Stomach (tissue), 9 donors: ENCODE measurements around the gene MED17. TPM values are rescaled to one million over a fixed set of nuclear protein-coding genes. Genes with fewer than 3 reads are reported as not detected.

Experiments used
- DNase-seq, 2 donors: peaks; one replicate each; pipeline versions ENCODE4 v3.0.0 to v3.0.0-alpha.2; 2013 to 2019
- H3K27ac ChIP-seq, 5 donors: fragments of 200-600 bp in 4 of 5; sonication (generic) in 4 of 5; one replicate each; pipeline ENCODE4 v1.5.1; 2013 to 2019; ENCODE audit warnings: mild to moderate bottlenecking in 1 of 5, moderate library complexity in 1 of 5
- H3K27me3 ChIP-seq, 3 donors: fragments of 200-600 bp; sonication (generic); one replicate each; pipeline ENCODE4 v1.5.1; 2017 to 2019; ENCODE audit warnings: mixed run types in 1 of 3
- H3K36me3 ChIP-seq, 4 donors: fragments of 200-600 bp; sonication (generic); 1 replicate in 3 of 4; 2 replicates in 1 of 4; pipeline ENCODE4 v1.5.1; 2016 to 2019
- H3K4me1 ChIP-seq, 4 donors: fragments of 200-600 bp; sonication (generic); one replicate each; pipeline ENCODE4 v1.5.1; 2016 to 2019
- H3K4me3 ChIP-seq, 4 donors: fragments of 200-600 bp; sonication (generic) in 3 of 4; one replicate each; pipeline ENCODE4 v1.5.1; 2016 to 2019; ENCODE audit warnings: mild to moderate bottlenecking in 1 of 4
- H3K9me3 ChIP-seq, 4 donors: fragments of 200-600 bp; sonication (generic); one replicate each; pipeline ENCODE4 v1.5.1; 2016 to 2019
- EP300 ChIP-seq: sonication (generic); formaldehyde crosslinking; IDR thresholded peaks from one replicate; pipeline ENCODE4 v1.6.1; 2017; ENCODE audit warnings: antibody characterized with exemption
- POLR2A ChIP-seq, 4 donors: fragments of 450-650 bp; IDR thresholded peaks; one replicate each; pipeline ENCODE4 v1.6.1; 2016; ENCODE audit warnings: antibody characterized with exemption in 4 of 4, control low read depth in 2 of 4, mild to moderate bottlenecking in 1 of 4, moderate library complexity in 1 of 4
- POLR2AphosphoS5 ChIP-seq, 3 donors: sonication (generic); formaldehyde crosslinking; IDR thresholded peaks; one replicate each; pipeline ENCODE4 v1.6.1; 2016; ENCODE audit warnings: antibody characterized with exemption in 3 of 3
- WGBS, 5 donors: extraction: QIAGEN DNeasy Blood & Tissue Kit in 3 of 5; methylation state at CpG; one replicate each; pipeline versions ENCODE4 v1.1.5 to v1.1.7; 2013 to 2018; 5-methylcytosine and 5-hydroxymethylcytosine counted together
- intact Hi-C: fragments of 100-400 bp; cut with DNase I; formaldehyde crosslinking; loops from one replicate; pipeline ENCODE4 v1.15.1; 2023; ENCODE audit warnings: low total_unique reads
- polyA plus RNA-seq, 3 donors: library from polyadenylated mRNA; stranded (reverse); fragments of 200-250 nt; gene quantifications; one replicate each; pipeline ENCODE4 v1.2.3, GENCODE V29; 2013
- total RNA-seq, 5 donors: library from RNA; depleted of rRNA; stranded (reverse); fragments of >200 nt; gene quantifications; one replicate each; pipeline versions ENCODE4 v1.1.0 to v1.2.3, GENCODE V29; 2014 to 2016
- TF ChIP-seq, protein P1 (sequence below), 7 experiments: fragments of 450-650 bp in 4 of 7; fragments of 200-600 bp in 3 of 7; sonication (generic) in 3 of 7; IDR thresholded peaks; one replicate each; pipeline ENCODE4 v1.5.1; 2016 to 2019; ENCODE audit warnings: antibody characterized with exemption in 7 of 7, control low read depth in 2 of 7, mild to moderate bottlenecking in 1 of 7
- donor health status: healthy with polysubstance abuse.
- donor health status: Bipolar disorder and iron deficiency.
- donor health status: healthy.

Gene MED17
- total and polyA plus RNA-seq, 8 donors, result 6.5 to 121 (median 10.4) TPM

DNA sequence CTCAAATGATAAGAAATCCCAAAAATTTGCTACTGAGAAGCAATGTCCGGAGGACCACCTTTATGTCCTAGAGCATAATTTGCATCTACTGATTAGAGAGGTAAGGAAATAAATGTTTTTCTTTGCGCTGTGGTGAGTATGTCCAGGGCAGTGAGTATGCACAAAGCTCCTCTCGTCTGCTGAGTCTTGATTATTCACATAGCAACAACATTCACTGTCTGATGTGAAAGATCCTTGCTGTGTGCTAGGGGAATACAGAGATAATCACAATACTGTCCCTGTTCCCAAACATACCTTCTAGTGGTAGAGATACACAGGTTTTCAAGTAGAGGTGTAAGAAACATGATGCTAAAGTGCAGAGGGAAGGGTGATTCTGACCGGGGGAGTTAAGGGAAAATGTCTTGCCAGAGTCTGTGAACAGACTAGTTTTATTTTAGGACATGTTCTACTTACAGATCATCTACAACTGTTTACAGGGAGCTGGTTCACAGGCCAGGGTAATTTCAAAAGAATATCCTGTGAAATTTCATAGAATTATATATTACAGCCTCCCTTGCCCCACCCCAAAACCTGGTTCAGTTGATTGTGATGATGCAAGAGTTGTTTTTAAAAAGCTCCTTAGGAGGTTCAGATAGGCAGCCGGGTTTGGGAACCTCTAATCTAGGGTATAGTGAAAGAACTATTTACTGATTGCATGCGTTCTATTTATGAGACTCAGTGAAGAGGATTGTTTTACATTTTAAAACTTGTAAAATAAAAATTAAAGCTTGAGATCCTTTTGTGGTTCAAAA lies 12.6 kb downstream of the MED17 start:
- H3K36me3 ChIP-seq, result peaks cover 51 to 100% (median 100%) of the 10 kb centered on the region in 4 donors
- no peaks in the 10 kb centered on the region for H3K9me3 ChIP-seq
- DNase-seq, result no peak
- WGBS, 5 donors, result 67 to 86% (median 79%) methylated on average over 6 of the region's 6 CpGs
- no peak for TF ChIP-seq POLR2A (IDR thresholded peaks at IDR 0.05)
- no peak for TF ChIP-seq POLR2AphosphoS5 (IDR thresholded peaks at IDR 0.05)
- TF ChIP-seq, protein P1, sequence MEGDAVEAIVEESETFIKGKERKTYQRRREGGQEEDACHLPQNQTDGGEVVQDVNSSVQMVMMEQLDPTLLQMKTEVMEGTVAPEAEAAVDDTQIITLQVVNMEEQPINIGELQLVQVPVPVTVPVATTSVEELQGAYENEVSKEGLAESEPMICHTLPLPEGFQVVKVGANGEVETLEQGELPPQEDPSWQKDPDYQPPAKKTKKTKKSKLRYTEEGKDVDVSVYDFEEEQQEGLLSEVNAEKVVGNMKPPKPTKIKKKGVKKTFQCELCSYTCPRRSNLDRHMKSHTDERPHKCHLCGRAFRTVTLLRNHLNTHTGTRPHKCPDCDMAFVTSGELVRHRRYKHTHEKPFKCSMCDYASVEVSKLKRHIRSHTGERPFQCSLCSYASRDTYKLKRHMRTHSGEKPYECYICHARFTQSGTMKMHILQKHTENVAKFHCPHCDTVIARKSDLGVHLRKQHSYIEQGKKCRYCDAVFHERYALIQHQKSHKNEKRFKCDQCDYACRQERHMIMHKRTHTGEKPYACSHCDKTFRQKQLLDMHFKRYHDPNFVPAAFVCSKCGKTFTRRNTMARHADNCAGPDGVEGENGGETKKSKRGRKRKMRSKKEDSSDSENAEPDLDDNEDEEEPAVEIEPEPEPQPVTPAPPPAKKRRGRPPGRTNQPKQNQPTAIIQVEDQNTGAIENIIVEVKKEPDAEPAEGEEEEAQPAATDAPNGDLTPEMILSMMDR (IDR thresholded peaks at IDR 0.05), result no peak
- no peak for TF ChIP-seq EP300
- H3K4me1 ChIP-seq, result peaks cover 0 to 12% (median 0%) of the 10 kb centered on the region in 4 donors
- intact Hi-C loops, result no loop called here
- no peaks in the 10 kb centered on the region for H3K27me3 ChIP-seq
- H3K27ac ChIP-seq, result no peak overlapping the region
- no peak overlapping the region for H3K4me3 ChIP-seq

DNA sequence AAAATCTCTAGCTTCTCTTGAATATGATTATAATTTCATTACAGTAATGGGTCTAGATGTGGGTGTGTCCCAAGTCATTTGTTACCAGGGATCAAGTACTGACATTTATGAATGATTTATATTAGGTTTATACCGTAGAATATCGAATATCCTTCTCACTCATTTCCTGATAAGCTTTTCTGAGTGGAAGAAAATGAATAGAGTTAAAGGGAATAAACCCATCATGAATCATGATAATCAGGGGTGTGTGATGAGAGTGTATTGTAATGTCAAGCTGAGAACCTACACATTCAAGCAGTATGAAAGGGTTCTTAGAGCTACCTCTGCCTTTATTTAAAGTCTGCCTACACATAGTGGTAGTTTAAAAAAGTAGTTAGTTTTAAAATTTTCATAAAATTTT lies 17.3 kb downstream of the MED17 start:
- Histone ChIP-seq H3K9me3 (no peaks in the 10 kb centered on the region), H3K27ac (no peak overlapping the region), H3K27me3 (no peaks in the 10 kb centered on the region), H3K4me1 (peaks cover 0 to 11% (median 0%) of the 10 kb centered on the region in 4 donors), H3K36me3 (peaks cover 48 to 100% (median 99%) of the 10 kb centered on the region in 4 donors), H3K4me3 (no peak overlapping the region)
- intact Hi-C loops, result no loop called here
- 48 to 79% (median 68%) methylated on average over 2 of the region's 2 CpGs for WGBS, 5 donors
- no peak for DNase-seq
- TF ChIP-seq POLR2A (IDR thresholded peaks at IDR 0.05) (no peak), POLR2AphosphoS5 (IDR thresholded peaks at IDR 0.05) (no peak), EP300 (no peak)
- TF ChIP-seq, protein P1 (IDR thresholded peaks at IDR 0.05), result no peak

DNA sequence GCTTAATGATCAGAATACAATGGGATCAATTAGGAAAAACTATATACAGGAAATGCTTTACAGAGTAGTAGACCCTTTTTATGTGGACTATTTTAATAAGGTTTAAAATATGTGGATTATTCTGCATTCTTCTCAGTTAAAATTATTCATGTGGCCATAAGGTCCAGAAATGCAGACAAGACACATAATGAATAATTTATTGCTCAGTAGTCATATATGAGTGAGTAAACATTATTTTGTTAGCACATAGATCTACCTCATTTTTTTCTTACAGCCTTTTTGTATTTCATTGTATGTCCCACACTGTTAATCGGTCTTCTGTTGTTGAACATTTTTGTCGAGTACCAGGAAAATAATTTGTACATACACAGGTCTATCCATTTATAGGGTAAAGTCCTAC lies 20.8 kb downstream of the MED17 start:
- 90 to 99% (median 96%) methylated on average over 2 of the region's 2 CpGs for WGBS, 5 donors
- Histone ChIP-seq H3K36me3 (peaks cover 51 to 100% (median 99%) of the 10 kb centered on the region in 4 donors), H3K27ac (no peak overlapping the region), H3K27me3 (no peaks in the 10 kb centered on the region), H3K4me3 (no peak overlapping the region), H3K9me3 (no peaks in the 10 kb centered on the region), H3K4me1 (no peaks in the 10 kb centered on the region)
- TF ChIP-seq EP300 (no peak), POLR2AphosphoS5 (IDR thresholded peaks at IDR 0.05) (no peak), POLR2A (IDR thresholded peaks at IDR 0.05) (no peak)
- TF ChIP-seq, protein P1 (IDR thresholded peaks at IDR 0.05), result no peak
- intact Hi-C loops, result no loop called here
- DNase-seq, result no peak

DNA sequence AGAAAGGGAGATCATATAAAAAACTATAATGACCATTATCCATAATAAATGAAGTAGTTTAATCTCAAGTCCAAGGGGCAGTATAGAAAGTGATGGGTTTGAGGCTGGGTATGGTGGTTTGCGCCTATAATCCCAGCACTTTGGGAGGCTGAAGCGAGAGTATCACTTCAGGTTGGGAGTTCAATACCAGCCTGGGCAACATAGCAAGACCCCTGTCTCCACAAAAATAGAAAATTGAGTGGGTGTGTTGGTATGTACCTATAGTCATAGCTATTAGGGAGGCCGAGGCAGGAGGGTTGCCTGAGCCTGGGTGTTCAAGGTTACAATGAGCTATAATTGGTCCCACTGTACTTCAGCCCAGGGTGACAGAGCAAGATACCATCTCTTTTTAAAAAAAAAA lies 23.9 kb downstream of the MED17 start:
- intact Hi-C loops, result no loop called here
- Histone ChIP-seq H3K27me3 (no peaks in the 10 kb centered on the region), H3K4me3 (no peak overlapping the region), H3K27ac (no peak overlapping the region), H3K36me3 (peaks cover 64 to 100% (median 100%) of the 10 kb centered on the region in 4 donors), H3K4me1 (no peaks in the 10 kb centered on the region), H3K9me3 (no peaks in the 10 kb centered on the region)
- 96 to 100% (median 99%) methylated on average over 3 of the region's 3 CpGs for WGBS, 5 donors
- TF ChIP-seq EP300 (no peak), POLR2A (IDR thresholded peaks at IDR 0.05) (no peak), POLR2AphosphoS5 (IDR thresholded peaks at IDR 0.05) (no peak)
- TF ChIP-seq, protein P1 (IDR thresholded peaks at IDR 0.05), result no peak
- DNase-seq, result no peak
